Parathyroid adenoma (tissue), 2 donors: ENCODE results near the gene PACS1.

ENCODE experiments used
- H2AFZ ChIP-seq: fragments of 300-600 bp; sonication (generic); one replicate; pipeline ENCODE4 v1.7.0; 2017; ENCODE audit warnings: antibody characterized with exemption, mild to moderate bottlenecking
- H3K27ac ChIP-seq: fragments of 300-600 bp; sonication (generic); one replicate; pipeline ENCODE4 v1.7.0; 2017
- H3K27me3 ChIP-seq: fragments of 300-600 bp; sonication (generic); one replicate; pipeline ENCODE4 v1.7.0; 2017; ENCODE audit warnings: low read length; ENCODE audit not compliant: control insufficient read depth, insufficient read depth
- H3K36me3 ChIP-seq: fragments of 300-600 bp; sonication (generic); one replicate; pipeline ENCODE4 v1.7.0; 2017; ENCODE audit warnings: low read length; ENCODE audit not compliant: control insufficient read depth, insufficient read depth
- H3K4me1 ChIP-seq: fragments of 300-600 bp; sonication (generic); one replicate; pipeline ENCODE4 v1.7.0; 2017; ENCODE audit warnings: control low read depth
- H3K4me2 ChIP-seq: fragments of 300-600 bp; sonication (generic); one replicate; pipeline ENCODE4 v1.7.0; 2017; ENCODE audit warnings: low read length
- H3K4me3 ChIP-seq: fragments of 300-600 bp; sonication (generic); one replicate; pipeline ENCODE4 v1.7.0; 2017; ENCODE audit warnings: low read depth, low read length
- H3K79me2 ChIP-seq: fragments of 300-600 bp; sonication (generic); one replicate; pipeline ENCODE4 v1.7.0; 2017; ENCODE audit warnings: control low read depth
- H3K9ac ChIP-seq: fragments of 300-600 bp; sonication (generic); one replicate; pipeline ENCODE4 v1.7.0; 2017; ENCODE audit warnings: mild to moderate bottlenecking
- H3K9me3 ChIP-seq: fragments of 300-600 bp; sonication (generic); one replicate; pipeline ENCODE4 v1.7.0; 2017; ENCODE audit warnings: low read length; ENCODE audit not compliant: control insufficient read depth
- TF ChIP-seq, protein P1 (sequence below): fragments of 300-600 bp; sonication (generic); IDR thresholded peaks from one replicate; pipeline ENCODE4 v1.7.0; 2017; ENCODE audit warnings: antibody characterized with exemption, mild to moderate bottlenecking
- donor health status: primary hyperparathyroidism.

The PACS1 gene

DNA sequence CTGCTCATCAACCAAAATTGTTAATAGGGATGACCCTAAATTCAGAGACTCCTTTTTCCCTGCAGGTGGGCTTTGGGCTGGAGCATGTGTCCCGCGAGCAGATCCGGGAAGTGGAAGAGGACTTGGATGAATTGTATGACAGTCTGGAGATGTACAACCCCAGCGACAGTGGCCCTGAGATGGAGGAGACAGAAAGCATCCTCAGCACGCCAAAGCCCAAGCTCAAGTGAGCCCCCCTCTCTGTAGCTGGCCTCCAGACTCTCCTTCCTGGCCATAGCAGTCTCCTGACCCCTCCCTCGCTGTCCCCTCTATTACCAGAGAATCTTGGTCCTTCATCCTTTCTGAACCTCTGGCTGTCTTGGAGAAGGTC lies 150.5 kb downstream of the PACS1 start:
- no peak overlapping the region for H3K9ac ChIP-seq
- H3K4me2 ChIP-seq = no peak overlapping the region
- no peaks in the 10 kb centered on the region for H3K27me3 ChIP-seq
- no peaks in the 10 kb centered on the region for H3K9me3 ChIP-seq
- no peaks in the 10 kb centered on the region for H3K4me1 ChIP-seq
- TF ChIP-seq, protein P1, sequence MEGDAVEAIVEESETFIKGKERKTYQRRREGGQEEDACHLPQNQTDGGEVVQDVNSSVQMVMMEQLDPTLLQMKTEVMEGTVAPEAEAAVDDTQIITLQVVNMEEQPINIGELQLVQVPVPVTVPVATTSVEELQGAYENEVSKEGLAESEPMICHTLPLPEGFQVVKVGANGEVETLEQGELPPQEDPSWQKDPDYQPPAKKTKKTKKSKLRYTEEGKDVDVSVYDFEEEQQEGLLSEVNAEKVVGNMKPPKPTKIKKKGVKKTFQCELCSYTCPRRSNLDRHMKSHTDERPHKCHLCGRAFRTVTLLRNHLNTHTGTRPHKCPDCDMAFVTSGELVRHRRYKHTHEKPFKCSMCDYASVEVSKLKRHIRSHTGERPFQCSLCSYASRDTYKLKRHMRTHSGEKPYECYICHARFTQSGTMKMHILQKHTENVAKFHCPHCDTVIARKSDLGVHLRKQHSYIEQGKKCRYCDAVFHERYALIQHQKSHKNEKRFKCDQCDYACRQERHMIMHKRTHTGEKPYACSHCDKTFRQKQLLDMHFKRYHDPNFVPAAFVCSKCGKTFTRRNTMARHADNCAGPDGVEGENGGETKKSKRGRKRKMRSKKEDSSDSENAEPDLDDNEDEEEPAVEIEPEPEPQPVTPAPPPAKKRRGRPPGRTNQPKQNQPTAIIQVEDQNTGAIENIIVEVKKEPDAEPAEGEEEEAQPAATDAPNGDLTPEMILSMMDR = no peak
- no peak overlapping the region for H2AFZ ChIP-seq
- H3K79me2 ChIP-seq = no peaks in the 10 kb centered on the region
- H3K36me3 ChIP-seq = no peaks in the 10 kb centered on the region
- H3K27ac ChIP-seq = no peak overlapping the region
- H3K4me3 ChIP-seq = no peak overlapping the region

DNA sequence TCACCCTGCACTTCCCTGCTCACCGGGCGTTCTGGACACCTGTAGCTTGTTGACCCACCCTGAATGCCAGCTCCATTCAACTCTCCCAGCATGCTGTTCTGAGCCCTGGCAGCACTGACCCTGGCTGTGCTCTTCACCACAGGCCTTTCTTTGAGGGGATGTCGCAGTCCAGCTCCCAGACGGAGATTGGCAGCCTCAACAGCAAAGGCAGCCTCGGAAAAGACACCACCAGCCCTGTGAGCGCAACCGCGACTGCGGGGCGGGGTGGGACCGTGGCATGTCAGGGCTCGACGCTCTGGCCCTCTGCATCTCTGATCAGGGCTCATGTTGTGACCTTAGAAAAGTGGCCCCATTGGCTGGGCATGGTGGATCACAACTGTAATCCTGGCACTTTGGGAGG lies 150.9 kb downstream of the PACS1 start:
- H3K4me1 ChIP-seq = no peaks in the 10 kb centered on the region
- H2AFZ ChIP-seq = no peak overlapping the region
- no peaks in the 10 kb centered on the region for H3K9me3 ChIP-seq
- H3K4me2 ChIP-seq = no peak overlapping the region
- TF ChIP-seq, protein P1 = no peak
- H3K9ac ChIP-seq = no peak overlapping the region
- no peak overlapping the region for H3K4me3 ChIP-seq
- no peaks in the 10 kb centered on the region for H3K79me2 ChIP-seq
- no peaks in the 10 kb centered on the region for H3K27me3 ChIP-seq
- no peaks in the 10 kb centered on the region for H3K36me3 ChIP-seq
- H3K27ac ChIP-seq = no peak overlapping the region

DNA sequence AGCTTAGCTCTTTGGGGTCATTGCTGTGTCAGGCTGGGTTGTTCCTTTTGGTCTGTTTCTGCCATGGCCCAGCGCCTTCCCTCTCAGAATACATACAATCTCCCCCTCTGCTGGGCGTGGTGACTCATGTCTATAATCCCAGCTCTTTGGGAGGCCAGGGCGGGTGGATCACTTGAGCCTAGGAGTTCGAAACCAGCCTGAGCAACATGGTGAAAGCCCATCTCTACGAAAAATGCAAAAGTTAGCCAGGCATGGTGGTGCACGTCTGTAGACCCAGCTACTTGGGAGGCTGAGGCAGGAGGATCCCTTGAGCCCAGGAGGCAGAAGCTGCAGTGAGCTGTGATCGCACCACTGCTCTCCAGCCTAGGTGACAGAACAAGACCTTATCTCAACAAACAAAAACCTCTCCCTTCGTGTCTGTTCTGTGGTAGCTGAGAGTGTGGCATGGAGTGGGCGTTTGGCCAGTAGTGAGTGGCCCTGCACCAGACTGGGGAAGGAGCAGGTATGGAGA lies 151.7 kb downstream of the PACS1 start:
- no peak overlapping the region for H3K4me3 ChIP-seq
- no peaks in the 10 kb centered on the region for H3K36me3 ChIP-seq
- H3K27me3 ChIP-seq = no peaks in the 10 kb centered on the region
- H3K4me2 ChIP-seq = no peak overlapping the region
- no peaks in the 10 kb centered on the region for H3K4me1 ChIP-seq
- no peak overlapping the region for H3K27ac ChIP-seq
- H3K9me3 ChIP-seq = no peaks in the 10 kb centered on the region
- H2AFZ ChIP-seq = no peak overlapping the region
- TF ChIP-seq, protein P1 = no peak
- no peaks in the 10 kb centered on the region for H3K79me2 ChIP-seq
- H3K9ac ChIP-seq = no peak overlapping the region

DNA sequence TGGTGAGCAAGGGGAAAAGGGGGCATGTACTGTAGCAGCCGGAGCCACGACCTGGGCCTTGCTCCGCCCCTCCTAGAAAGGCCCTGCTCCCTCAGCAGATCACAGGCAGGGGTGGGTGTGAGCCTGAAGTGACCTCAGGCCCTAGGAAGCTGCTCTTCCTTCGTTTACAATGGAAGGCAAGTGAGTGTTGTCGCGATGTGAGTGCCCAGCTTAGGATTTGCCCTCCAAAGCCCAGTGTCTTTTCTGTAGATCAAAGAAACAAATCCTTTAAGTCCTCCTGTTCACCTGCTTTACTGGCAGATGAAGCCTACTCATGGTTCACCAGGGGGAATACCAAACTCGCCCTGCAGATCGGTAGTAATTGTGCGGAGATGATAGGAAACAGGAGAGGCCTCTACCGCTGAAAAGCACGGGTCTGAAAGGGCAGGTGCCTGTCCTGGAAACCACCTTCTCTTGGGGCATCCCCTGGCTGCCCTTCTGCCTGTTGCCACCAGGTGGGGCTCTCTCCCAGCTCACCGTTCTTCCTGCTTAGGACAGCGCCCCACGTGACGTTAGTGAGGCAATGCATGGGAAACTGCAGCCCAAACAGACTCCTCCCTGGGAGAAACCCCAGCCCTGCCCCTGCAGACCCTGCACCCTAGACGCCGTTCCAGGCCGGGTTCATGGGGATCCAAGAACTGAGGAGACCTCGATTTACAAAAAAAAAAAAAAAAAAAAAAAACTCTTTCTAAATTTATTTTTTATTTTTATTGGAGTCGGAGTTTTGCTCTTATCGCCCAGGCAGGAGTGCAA lies 152.5 kb downstream of the PACS1 start:
- H2AFZ ChIP-seq = no peak overlapping the region
- no peak overlapping the region for H3K27ac ChIP-seq
- H3K36me3 ChIP-seq = no peaks in the 10 kb centered on the region
- no peaks in the 10 kb centered on the region for H3K4me1 ChIP-seq
- H3K79me2 ChIP-seq = no peaks in the 10 kb centered on the region
- H3K4me3 ChIP-seq = no peak overlapping the region
- no peaks in the 10 kb centered on the region for H3K27me3 ChIP-seq
- no peak overlapping the region for H3K4me2 ChIP-seq
- TF ChIP-seq, protein P1 = peak; percentile 93
- H3K9ac ChIP-seq = no peak overlapping the region
- no peaks in the 10 kb centered on the region for H3K9me3 ChIP-seq
